ENCODE measurements around the gene ACAD8.
"Not testable (repeated sequence)": the region's sequence is repeated elsewhere in the genome, so short reads cannot be mapped to it uniquely, and the experiment has no call there.

Gene ACAD8

DNA sequence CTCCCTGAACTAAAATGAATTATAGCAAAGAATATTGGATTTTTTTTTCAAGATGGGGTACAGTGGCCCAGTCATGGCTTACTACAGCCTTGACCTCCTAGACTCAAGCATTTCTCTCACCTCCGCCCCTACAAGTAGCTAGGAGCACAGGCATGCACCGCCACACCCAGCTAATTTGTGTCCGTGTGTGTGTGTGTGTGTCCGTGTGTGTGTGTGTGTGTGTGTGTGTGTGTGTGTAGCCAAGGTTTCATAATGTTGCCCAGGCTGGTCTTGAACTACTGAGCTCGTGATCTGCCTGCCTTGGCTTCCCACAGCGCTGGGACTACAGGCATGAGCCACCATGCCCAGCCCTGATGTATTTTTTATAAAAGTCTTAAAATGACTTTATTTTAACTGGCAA lies 12.8 kb upstream of the ACAD8 start:
- no peak for DNase-seq

DNA sequence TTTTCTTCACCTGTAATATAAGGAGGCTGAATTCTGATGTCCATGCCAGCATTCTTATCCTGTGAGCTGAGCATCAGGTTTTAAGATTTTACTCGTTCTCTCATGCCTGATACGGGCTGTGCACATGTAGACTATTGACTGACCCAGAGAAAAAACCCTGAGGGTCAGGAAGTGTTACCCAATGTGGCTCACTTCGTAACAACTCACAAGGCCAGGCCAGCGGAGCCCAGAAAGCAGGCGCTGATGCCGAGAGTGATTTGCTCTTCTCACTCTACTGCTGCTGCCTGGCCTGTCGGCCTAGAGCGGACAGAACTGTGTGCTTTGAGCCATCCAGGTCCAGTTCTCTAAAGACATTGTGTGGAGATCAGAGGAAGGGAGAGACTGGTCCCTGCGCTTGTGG lies 11.0 kb upstream of the ACAD8 start:
- DNase-seq, result no peak

GRCh38 chr11:134243913-134244312 lies 9.5 kb upstream of the ACAD8 start:
- no peak for DNase-seq

GRCh38 chr11:134244593-134244992 lies 8.8 kb upstream of the ACAD8 start:
- no peak for DNase-seq

DNA sequence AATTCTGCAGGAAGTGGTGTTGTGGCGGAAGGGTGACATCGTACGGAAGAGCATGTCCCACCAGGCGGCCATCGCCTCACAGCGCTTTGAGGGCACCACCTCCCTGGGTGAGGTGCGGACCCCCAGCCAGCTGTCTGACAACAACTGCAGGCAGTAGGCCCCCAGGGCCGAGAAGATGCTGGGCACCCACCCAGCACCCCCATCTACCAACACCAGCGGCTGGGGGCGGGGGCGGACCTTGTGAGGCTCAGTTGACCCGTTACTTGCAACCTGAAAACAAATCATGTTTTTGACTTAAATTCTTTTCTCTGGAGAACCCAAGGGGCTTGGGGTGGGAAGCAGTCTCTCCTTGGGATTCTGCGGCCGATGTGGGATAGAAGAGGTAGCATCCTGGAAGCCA lies 7.9 kb upstream of the ACAD8 start:
- no peak for DNase-seq

DNA sequence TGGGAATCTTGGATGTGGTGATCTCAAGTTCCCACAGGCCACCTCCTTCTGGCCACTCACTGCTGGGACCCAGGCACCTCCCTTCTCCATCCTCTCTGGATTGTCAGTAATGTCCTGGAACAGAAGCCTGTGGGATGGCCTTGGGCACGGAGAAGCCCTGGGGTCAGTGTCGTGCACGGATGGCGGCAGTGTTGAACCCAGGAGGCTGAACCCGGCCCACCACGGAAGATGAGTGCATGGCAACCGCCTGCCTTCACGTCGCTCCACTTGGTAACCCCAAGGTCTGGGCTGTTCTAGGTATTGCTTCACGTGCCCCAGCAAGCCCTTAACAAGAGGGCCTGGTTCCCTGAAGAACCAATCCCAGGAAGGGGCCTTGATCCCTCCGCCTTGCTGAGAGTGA lies 7.3 kb upstream of the ACAD8 start:
- DNase-seq, result no peak

GRCh38 chr11:134246678-134247077 lies 6.7 kb upstream of the ACAD8 start:
- no peak for DNase-seq

DNA sequence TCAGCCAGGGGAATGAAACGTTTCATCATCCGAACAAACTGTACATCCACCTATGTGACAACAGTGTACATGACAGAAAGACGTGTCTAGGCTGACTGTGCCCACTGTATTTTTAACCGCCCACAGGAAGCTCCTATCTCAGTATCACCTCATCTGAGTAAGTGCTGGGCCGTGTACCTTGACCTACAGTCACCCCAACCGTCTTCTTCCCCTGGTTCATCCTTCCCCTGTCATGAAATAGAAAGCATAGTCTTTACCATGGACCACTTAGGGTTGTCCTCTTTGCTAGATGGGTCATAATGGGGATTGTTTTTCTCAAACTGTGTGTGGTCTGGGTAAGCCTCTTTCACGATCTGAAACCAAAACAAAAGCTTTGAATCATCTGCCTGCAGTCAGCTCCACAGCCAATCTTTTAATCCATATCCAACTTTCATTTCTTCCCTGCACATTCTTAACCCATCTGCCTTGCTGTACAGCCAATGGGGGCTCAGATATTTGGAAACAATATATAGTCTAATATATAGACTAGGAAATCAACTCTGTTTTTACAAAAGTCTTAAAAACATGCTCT lies 4.4 kb upstream of the ACAD8 start:
- no peak for DNase-seq

- peak; percentile 17 to 47 for DNase-seq
Observed at GRCh38 chr11:134250246-134250645, 3.1 kb upstream of the ACAD8 start.

DNA sequence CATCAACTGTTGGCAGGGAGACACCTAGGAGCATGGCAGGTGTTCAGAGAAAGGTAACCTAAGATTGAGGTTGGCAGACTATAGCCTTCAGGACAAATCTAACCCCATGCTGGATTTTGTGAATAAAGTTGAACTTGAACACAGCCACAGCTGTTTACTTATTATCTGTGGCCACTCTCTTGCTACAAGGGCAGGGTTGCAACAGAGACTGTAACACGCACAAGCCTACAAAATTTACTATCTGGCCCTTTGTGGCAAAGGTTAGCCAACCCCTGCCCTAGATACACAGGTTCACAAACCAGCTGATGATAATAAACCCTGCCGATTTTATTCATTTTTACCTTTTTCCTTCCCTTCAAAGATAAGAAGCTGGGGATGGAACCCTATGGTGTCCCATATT lies 2.7 kb upstream of the ACAD8 start:
- no peak for DNase-seq

- DNase-seq, result peak; percentile 51 to 67
Observed at GRCh38 chr11:134252346-134253187, 801 bp upstream of the ACAD8 start.

DNA sequence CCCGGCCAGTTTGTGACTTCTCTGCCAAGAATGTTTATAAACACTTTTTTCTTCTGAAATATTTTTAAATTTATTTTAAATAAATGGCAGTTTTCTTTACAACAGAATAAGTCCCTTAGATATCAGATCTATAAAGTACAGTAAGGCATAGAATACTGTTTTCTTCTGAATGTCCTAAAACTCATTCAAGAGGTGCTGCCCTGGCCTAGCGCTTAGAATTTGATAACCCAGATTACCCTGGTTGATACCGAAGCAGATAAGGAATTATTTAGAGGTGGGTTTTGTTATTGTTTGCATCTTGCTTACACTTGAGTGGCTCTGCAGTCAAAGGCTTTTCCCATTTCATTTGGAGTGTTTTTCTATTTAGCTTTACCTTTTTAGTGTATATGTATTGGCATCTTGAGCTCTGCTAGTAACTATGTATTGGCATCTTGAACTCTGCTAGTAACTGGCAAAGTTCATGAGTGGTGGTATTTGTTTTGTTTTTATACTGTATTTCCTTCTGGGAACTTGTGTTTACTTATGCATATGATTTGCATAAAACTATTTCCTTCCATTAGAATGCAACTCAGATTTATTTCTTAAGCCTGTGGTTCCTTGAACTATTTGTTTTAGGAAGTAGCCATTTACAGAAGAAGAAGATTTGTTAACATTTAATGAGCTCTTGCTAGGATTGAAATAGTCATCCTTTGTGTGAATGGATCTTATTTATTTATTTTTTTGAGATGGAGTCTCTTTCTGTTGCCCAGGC lies 1.2 kb downstream of the ACAD8 start:
- DNase-seq, result peak; percentile 57

GRCh38 chr11:134255184-134255561 lies 1.8 kb downstream of the ACAD8 start:
- DNase-seq, result not testable (repeated sequence)

DNA sequence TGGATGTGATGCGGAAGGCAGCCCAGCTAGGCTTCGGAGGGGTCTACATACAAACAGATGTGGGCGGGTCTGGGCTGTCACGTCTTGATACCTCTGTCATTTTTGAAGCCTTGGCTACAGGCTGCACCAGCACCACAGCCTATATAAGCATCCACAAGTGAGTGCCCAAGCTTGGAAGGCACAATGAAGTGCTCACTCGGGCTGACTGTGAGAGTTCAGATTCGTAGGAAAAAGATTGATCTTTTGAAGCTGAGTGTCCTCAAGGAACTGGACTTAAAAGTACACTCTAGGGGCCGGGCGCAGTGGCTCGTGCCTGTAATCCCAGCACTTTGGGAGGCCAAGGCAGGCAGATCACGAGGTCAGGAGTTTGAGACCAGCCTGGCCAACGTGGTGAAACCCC lies 3.7 kb downstream of the ACAD8 start:
- DNase-seq, result no peak

- no peak for DNase-seq
Observed at GRCh38 chr11:134258577-134258976, 5.2 kb downstream of the ACAD8 start.

DNA sequence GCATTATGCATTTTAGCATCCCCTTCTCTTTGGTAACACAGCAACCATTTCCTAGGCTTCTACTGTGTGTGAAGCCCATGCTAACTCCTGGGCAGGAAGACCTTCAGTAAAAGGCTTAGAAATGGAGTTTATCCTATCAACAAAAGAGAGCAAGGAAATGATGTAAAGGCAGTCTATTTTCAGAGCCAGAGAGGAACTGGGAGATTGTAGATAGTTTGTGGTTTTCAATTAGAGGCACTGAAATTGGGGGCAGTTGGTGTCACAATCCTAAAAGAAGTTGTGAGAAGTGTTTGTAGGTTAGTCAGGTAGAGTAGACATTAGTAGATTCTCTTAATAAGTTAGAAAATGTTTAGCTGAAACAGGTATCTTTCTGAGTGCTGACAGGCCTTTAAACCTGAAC lies 7.1 kb downstream of the ACAD8 start:
- no peak for DNase-seq

GRCh38 chr11:134260983-134261382 lies 7.6 kb downstream of the ACAD8 start:
- DNase-seq, result no peak

- peak in 1 of 2 donors; percentile 28 for DNase-seq
Observed at GRCh38 chr11:134261626-134262488, 8.5 kb downstream of the ACAD8 start.

GRCh38 chr11:134264966-134265764 lies 11.8 kb downstream of the ACAD8 start:
- no peak for DNase-seq

DNA sequence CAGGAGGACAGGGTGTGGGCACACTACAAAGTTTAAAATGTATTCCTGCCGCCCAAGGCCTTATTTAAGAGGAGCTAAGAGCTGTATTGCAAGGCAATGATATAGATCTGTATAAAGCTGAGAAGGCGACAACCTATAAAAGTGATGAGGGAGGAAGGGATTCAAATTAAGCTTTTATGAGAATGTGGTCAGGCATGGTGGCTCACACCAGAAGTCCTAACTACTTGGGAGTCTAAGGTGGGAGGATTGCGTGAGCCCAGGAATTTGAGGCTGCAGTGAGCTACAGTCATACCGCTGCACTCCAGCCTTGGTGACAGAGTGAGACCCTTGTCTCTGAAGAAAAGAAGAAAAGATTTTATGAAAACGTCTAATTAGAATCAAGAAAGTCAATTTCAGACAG lies 13.1 kb downstream of the ACAD8 start:
- no peak for DNase-seq

DNA sequence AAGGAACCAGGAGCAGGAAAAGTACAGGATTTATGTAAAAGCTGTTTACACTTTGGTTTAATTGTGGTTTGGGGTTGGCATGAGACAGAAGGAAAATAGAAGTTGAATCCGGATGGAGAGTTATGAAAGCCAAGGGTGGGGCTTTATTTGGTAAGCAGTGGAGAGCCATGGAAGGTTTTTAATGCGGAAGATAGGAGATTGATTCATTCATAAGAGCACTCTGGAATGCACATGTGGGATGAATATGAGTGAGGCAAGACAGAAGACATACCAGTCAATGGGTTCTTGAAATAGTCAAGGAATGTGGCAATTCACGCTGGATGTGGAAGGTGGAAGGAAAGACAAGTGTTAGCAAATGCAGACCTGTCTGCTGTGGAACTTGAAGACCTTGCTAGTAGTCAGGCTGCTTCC lies 13.5 kb downstream of the ACAD8 start:
- peak; percentile 67 to 68 for DNase-seq

GRCh38 chr11:134267461-134267860 lies 14.1 kb downstream of the ACAD8 start:
- DNase-seq, result no peak

Data from inflammatory macrophage treated with lipopolysaccharide for 1 hour (primary cell).